H54 (cell line): Measurements from ENCODE around the gene DCAF4.

Experiments
- DNase-seq: peaks from one replicate; pipeline ENCODE4 v3.0.0; 2011; ENCODE audit warnings: low spot score, mixed read lengths; ENCODE audit not compliant: insufficient read length
- FAIRE-seq: peaks from 3 replicates; lab custom pipeline; 2011; peaks lifted over from hg19 to GRCh38; lab: Jason Lieb, UNC
- POLR2A ChIP-seq: IDR thresholded peaks from 2 replicates; pipeline ENCODE4 v1.6.1; 2011; ENCODE audit warnings: low read depth, mild to moderate bottlenecking, low read length

The DCAF4 gene, protein sequence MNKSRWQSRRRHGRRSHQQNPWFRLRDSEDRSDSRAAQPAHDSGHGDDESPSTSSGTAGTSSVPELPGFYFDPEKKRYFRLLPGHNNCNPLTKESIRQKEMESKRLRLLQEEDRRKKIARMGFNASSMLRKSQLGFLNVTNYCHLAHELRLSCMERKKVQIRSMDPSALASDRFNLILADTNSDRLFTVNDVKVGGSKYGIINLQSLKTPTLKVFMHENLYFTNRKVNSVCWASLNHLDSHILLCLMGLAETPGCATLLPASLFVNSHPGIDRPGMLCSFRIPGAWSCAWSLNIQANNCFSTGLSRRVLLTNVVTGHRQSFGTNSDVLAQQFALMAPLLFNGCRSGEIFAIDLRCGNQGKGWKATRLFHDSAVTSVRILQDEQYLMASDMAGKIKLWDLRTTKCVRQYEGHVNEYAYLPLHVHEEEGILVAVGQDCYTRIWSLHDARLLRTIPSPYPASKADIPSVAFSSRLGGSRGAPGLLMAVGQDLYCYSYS

DNA sequence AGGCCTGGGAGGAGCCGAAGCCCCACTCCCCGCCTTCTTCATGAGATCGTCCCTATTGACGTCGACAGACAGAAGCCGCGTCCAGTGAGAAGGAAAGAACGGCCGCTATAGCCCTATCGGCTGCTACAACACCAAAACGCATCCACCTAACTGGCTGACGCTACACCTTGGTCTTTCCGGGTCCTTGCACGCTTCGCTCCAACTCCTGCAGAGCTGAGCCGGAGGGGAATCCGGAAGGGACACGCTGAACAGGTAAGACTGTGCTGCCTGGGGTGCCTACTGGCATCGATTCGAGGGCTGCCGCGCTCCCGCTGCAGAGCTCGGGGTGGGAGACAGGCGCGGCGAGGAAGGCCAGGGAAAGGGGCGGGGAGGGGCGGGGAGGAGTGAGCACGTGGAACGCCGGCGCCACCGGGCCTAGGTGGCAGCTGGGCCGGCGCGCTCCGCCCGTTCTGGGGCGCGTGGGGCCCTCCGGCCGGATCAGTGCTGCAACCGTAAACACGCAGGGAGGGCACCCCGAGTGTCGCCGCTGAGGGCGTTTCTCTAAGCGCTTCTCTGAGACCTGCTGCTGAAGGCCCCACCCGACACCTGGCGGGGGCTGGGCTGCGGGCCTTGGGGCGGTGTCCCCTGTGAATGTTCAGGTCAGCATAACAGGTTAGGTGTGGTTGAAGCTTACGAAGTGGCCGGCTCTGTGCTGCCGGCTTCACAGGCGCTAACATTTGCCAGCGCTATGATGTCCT is at the start of gene DCAF4:
Gene DCAF4, plus strand, starts transcription at position 173 of the 737 bp plus-strand sequence. CDS start 11,515 bp downstream, outside the sequence.
- peak; percentile 40; the same call in 1 of the 2 replicates for TF ChIP-seq POLR2A
- FAIRE-seq (peak; percentile 88), DNase-seq (peak; percentile 99)

DNA sequence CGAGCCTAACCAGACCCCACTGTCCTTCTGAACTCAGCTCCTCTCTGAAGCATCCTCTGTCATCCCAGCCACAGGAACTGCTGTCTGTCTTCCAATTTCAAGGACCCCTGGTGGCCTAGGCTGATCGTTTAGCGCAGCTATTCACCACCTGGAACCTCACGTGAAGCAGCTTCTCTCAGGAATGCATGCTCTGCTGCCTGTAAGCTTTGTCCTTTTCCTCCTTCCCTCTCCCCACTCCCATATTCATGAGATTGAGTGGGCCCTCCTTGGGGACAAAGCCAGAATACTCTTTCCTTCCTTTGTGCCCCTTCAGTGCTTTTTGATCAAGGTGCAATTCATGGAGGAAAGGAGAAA is 49.6 kb upstream of the DCAF4 start:
- no peak for TF ChIP-seq POLR2A
- DNase-seq (no peak), FAIRE-seq (no peak)

DNA sequence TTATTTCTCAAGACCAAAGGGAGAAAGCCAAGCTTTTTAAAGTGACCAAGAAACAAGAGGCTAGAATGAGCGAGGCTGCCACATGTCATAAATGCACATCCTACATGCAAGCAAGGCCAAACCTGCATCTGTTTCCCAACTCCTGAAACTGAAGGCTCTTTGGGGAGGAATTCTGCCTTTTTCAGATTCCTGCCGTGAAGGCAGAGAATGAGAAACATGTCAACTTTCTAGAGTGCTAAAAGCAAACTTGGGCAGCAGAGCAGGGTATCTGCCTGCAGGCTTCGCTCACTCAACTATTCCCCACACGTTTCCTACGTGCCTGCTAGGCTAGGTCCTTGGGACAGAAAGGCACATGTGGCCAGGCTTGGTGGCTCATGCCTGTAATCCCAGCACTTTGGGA is 47.5 kb upstream of the DCAF4 start:
- TF ChIP-seq POLR2A, result no peak
- FAIRE-seq, result no peak
- DNase-seq, result no peak

DNA sequence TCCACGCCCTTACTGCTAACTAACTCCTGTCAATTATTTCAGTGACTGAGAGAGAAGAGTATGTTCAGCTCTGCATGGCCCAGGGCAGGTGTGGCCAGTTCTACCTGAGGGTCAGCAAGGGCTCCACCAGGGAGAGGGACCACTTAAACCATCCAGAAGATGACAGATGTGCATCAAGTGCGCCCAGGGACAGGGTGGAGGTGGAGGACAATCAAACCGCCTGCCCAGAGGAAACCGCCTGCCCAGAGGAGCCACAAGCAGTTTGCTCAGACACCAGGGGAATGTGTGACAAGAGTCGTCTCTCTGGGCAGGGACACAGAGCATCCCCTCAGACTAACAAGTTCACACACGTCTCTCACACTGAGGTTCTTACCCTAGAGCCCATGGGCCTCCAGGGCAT is 46.8 kb upstream of the DCAF4 start:
- DNase-seq (no peak), FAIRE-seq (no peak)
- TF ChIP-seq POLR2A, result no peak

DNA sequence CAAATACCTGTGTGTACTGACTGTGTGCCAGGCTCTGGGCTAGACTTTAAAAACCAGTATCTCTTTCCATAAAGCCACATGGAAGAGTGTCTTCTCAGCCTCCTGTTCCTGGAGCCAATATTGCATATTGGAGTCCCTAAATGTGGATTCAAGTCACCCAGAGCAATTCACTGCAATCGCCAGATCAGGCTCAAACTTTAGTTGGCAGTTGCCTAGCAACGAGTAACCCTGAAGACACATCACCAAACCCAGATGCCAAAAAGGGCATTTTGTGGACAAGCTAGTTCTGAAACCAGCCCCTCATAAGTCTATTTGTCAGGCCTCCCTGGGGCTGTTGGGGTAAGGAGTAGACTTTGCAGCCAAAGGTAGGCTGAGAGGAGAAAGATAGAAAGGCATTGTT is 46.1 kb upstream of the DCAF4 start:
- FAIRE-seq (no peak), DNase-seq (no peak)
- no peak for TF ChIP-seq POLR2A

DNA sequence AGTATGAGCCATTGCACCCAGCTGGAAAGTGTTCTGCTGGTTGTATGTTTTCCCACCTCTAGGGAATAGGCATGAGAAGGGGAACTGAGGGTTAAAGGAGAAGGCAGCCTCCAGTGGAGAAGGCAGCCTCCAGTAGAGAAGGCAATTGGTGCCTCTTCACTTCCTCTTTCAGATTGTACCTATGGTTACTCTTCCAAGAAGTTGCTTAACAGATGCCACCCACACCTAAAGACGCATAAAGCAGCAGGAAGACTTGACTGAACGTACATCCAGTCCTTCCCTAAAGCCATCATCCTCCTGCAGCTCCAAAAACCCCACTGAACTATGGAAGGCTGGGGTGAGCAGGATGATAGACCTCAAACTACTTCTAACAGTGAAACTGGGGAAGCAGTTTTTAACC is 45.4 kb upstream of the DCAF4 start:
- TF ChIP-seq POLR2A, result no peak
- FAIRE-seq (no peak), DNase-seq (no peak)

DNA sequence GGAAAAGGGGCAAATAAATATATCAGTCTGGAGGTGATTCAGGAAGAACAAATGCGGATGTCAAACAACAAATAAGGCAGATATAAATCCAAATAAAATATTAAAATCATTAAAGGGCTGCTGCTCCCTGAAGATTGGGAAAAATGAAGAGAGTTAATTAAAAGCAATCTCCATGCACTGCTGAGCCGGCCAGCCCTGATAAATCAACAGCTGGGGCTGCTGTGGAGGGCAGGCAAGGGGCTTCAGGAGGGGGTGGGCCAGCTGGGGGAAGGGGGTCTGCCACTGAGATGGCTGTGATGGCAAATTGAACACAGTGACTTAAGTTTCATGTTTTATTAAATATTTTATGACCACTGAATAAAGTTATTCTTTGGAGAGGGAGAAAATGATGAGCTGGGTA is 44.7 kb upstream of the DCAF4 start:
- FAIRE-seq, result no peak
- TF ChIP-seq POLR2A, result no peak

DNA sequence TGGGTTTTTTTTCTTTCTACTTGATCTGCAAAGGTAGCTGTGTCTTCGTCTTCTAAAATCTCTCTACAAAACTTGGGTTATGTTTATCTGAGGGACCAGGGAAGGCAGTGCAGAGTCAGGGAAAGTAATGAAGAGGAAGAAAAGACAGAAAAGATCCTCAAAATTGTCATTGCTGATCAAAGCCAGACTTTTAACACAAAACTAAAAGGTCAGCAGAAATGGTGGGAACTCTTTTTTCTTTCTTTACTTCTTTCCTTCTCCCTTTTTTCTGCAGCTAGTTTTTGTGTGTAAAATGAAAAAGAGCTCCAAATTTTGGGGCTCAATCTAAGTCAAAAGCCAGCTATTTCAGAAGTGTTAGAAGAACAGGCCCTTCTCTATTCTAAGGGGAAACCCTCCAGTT is 44.2 kb upstream of the DCAF4 start:
- FAIRE-seq, result no peak

More for the DNA sequence above, 44.7 kb upstream of the DCAF4 start:
- DNase-seq, result no peak

DNA sequence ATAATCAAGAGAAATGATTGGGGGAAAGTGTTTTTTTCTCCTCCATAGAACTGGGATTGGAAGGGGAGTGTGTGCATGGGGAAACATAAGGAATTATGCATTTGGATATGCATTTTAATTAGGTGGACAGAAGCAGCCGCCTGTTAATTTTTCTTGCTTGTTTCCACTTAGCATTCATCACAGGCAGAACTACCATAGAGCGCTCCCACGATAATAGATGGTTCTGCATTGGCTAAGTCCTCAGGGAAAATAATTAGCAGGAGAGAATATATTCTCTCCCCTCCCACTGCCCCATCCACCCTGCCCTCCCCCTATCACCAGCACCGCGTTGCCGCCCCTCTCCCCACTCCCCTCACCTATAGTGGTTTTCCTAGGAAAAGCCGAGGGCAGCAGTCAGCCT is 43.8 kb upstream of the DCAF4 start:
- TF ChIP-seq POLR2A, result no peak
- DNase-seq (no peak), FAIRE-seq (no peak)

More for the DNA sequence above, 44.2 kb upstream of the DCAF4 start:
- TF ChIP-seq POLR2A, result no peak
- no peak for DNase-seq

DNA sequence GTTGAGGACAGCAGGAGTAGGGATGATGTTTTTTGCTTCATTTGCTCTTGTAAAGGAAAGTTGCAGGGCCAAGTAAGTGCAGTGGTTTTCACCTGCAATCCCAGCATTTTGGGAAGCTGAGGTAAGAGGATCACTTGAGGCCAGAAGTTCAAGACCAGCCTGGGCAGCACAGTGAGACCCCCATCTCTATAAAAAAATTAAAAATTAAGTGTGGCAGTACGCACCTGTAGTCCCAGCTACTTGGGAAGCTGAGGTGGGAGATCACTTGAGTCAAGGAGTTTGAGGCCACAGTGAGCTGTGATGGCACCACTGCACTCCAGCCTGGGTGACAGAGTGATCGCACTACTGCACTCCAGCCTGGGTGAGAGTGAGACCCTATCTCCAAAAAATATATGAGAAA is 43.2 kb upstream of the DCAF4 start:
- FAIRE-seq (no peak), DNase-seq (no peak)
- TF ChIP-seq POLR2A, result no peak

DNA sequence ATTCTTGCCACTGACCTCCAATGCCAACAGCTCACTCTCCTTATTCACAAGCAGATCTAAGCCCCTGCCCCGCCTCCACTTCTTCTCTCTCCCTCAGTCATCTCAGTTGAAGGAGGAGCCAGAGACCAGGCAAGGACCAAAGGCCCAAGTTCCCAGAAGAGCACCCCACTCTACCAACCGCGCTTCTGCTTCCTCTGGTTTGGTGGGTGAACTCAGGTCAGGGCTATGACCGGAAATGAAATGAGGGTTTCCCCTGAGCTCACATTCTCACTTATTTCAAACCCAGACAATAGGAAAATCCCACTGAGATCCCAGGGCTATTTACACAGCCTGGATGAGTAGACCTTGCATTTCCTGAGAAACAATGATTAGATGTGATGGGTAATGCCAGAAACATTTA is 42.3 kb upstream of the DCAF4 start:
- DNase-seq (no peak), FAIRE-seq (no peak)
- no peak for TF ChIP-seq POLR2A

DNA sequence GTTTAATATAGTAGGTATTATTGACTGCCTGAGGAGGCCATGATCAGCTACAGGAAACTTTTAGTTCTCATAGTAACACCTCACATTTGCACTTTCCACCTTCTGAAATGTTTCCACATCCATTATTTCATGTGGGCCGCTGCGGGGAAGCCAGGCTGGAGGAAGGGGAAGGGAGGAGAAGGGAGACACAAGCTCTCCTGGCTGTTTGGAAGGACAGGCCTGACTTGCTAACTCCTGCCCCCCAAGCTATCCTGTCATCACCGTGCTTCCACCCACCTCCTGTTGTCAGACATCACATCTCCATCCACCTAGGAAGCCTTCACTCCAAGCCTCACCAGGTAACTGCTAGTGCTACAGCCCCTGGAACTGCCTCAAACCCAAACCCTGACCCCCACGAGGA is 41.9 kb upstream of the DCAF4 start:
- no peak for FAIRE-seq
- no peak for DNase-seq
- no peak for TF ChIP-seq POLR2A

DNA sequence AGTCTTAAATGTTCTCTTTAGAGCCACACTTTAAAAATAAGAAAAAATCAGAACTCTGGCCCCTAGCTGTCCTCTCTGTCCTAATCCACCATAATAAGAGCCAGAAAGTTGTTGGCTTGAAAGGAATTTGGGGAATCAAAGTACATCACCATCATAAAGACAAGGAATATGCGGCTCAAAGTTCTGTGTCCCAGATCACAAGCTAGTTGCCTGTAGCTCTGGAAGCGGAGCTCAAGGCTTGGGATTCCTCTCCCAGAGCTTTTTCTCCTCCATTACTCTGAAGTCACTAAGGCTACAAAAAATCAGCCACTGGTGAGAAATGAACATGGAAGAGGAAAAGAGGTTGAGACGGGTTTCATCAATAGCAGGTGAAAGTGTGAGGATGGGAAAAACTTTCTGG is 38.8 kb upstream of the DCAF4 start:
- FAIRE-seq (no peak), DNase-seq (no peak)
- TF ChIP-seq POLR2A, result no peak

DNA sequence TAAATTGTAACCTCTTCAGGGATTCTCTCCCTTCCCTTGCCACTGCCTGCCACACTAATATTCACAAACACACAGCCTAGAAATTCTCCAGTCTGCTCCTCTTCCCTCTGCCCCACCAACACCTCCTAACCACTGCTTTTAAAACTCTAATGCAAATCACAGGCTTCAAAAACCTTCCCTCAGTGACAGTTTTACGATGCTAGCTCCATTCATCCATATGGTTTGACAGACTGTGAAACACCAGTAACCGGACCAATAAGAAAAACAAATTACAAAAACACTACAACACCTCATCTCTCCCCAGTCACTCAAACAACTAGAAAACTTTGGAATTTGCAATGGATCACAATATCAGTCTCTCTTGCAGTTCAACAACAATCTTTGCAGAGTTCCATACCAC is 38.1 kb upstream of the DCAF4 start:
- TF ChIP-seq POLR2A, result no peak
- no peak for DNase-seq
- no peak for FAIRE-seq
